ENCODE data around the gene ANKRD30B.
"Not testable (repeated sequence)": the region's sequence is repeated elsewhere in the genome, so short reads cannot be mapped to it uniquely, and the experiment has no call there.

The ANKRD30B gene

GRCh38 chr18:14747513-14748474 lies at the start of gene ANKRD30B:
Gene ANKRD30B, plus strand, starts transcription at chr18:14748172. Its CDS starts 248 bp downstream, at chr18:14748420.
- no peak within 1 kb of the TSS for H3K4me3 ChIP-seq (ENCODE audit: low read depth, low read length)
- no peak for DNase-seq (ENCODE audit: low read depth)
- no peak for TF ChIP-seq CTCF (IDR thresholded peaks at IDR 0.05; ENCODE audit: low read depth, low read length, missing control alignments)

GRCh38 chr18:14701286-14702040 lies 46.5 kb upstream of the ANKRD30B start:
- DNase-seq (ENCODE audit: low read depth); H3K4me3 ChIP-seq (ENCODE audit: low read depth, low read length): not testable (repeated sequence)

GRCh38 chr18:14709761-14710160 lies 38.2 kb upstream of the ANKRD30B start:
- H3K4me3 ChIP-seq (ENCODE audit: low read depth, low read length); DNase-seq (ENCODE audit: low read depth): not testable (repeated sequence)

- H3K4me3 ChIP-seq (ENCODE audit: low read depth, low read length); DNase-seq (ENCODE audit: low read depth): not testable (repeated sequence)
Observed at GRCh38 chr18:14721569-14721968, 26.4 kb upstream of the ANKRD30B start.

- H3K4me3 ChIP-seq (ENCODE audit: low read depth, low read length); DNase-seq (ENCODE audit: low read depth): not testable (repeated sequence)
Observed at GRCh38 chr18:14739056-14739455, 8.9 kb upstream of the ANKRD30B start.

- no peak for TF ChIP-seq CTCF (IDR thresholded peaks at IDR 0.05; ENCODE audit: low read depth, low read length, missing control alignments)
- H3K4me3 ChIP-seq (ENCODE audit: low read depth, low read length): no peak overlapping the region
- DNase-seq (ENCODE audit: low read depth): no peak
Observed at GRCh38 chr18:14746897-14747296, 1.1 kb upstream of the ANKRD30B start.

- no peak for TF ChIP-seq CTCF (IDR thresholded peaks at IDR 0.05; ENCODE audit: low read depth, low read length, missing control alignments)
- H3K4me3 ChIP-seq (ENCODE audit: low read depth, low read length): no peak overlapping the region
- DNase-seq (ENCODE audit: low read depth): no peak
Observed at GRCh38 chr18:14748496-14748895, 524 bp downstream of the ANKRD30B start.

- DNase-seq (ENCODE audit: low read depth); H3K4me3 ChIP-seq (ENCODE audit: low read depth, low read length): not testable (repeated sequence)
Observed at GRCh38 chr18:14763566-14763965, 15.6 kb downstream of the ANKRD30B start.

GRCh38 chr18:14767474-14767873 lies 19.5 kb downstream of the ANKRD30B start:
- no peak for DNase-seq (ENCODE audit: low read depth)
- no peak for TF ChIP-seq CTCF (IDR thresholded peaks at IDR 0.05; ENCODE audit: low read depth, low read length, missing control alignments)
- H3K4me3 ChIP-seq (ENCODE audit: low read depth, low read length): no peak overlapping the region

All from GM12864 (cell line).